Measurements from ENCODE around the gene TSPAN11.

- TF ChIP-seq POLR2A (IDR thresholded peaks at IDR 0.05; ENCODE audit: low read depth, low read length): no peak
- TF ChIP-seq POLR2AphosphoS5 (IDR thresholded peaks at IDR 0.05; ENCODE audit: low read depth, low read length): no peak
- no peak for TF ChIP-seq TAF1 (IDR thresholded peaks at IDR 0.05; ENCODE audit: borderline replicate concordance, low read depth, low read length)
Observed at GRCh38 chr12:30969006-30969405, 42.5 kb downstream of the TSPAN11 start.
